HPDE6-E6E7 (cell line): ENCODE results near the gene OR2V2.
"Not testable (repeated sequence)": the region's sequence is repeated elsewhere in the genome, so short reads cannot be mapped to it uniquely, and the experiment has no call there.

Source experiments
- DNase-seq: peaks from one replicate; pipeline ENCODE4 v3.0.0; 2011; ENCODE audit warnings: missing footprints; ENCODE audit errors: extremely low spot score

OR2V2 gene

DNA sequence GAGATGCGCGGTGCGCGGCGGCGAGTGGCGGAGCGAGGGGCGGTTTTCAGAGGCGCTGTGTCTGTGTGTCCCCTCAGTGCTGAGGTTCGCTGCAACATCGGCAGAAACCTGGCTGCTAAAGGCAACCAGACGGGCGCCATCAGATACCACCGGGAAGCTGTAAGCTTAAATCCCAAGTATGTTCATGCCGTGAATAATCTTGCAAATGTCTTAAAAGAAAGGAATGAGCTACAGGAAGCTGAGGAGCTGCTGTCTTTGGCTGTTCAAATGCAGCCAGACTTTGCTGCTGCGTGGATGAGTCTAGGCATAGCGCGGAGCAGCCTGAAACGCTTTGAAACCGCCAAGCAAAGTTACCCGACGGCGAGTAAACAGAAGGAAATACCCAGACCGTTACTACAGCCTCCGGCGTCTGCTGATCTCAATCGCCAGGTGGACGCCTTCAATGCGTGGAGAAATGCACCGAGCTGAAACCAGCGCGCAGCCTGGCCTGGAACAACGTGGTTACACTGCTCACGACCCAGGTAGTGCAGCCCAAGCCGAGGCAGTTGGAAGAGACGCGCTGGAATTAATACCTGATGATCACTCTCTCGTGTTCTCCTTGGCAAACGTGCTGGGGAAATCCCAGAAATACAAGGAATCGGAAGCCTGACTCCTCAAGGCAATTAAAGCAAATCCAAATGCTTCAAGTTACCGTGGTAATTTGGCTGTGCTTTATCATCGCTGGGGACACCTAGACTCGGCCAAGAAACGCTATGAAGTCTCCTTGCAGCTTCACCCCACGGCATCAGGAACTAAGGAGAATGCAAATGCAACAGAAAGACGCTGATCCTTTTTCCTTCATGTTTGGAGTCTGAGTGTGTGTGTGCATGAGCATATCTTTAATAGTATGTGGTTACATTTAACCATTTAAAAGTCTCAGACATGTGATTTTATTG lies 32.3 kb upstream of the OR2V2 start:
- DNase-seq = peak; percentile 8

DNA sequence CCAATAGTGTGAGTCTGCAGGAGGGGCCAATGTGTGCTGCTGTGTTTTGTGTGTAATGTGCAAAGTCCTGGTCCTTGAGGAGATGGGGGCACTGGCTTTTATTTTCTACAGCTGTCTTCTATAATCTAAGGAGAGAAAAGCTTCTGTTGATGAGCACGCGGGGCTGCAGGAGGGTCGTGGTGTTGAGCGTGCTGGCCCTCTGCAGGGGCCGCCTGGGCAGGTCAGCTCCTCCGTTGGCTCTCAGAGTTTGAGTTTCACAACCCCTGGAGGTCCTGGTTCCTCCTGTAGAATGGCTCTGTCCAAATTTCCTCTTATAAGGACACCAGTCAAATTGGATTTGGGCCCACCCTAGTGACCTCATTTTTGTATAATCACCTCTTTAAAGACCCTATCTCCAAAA lies 29.0 kb upstream of the OR2V2 start:
- no peak for DNase-seq

DNA sequence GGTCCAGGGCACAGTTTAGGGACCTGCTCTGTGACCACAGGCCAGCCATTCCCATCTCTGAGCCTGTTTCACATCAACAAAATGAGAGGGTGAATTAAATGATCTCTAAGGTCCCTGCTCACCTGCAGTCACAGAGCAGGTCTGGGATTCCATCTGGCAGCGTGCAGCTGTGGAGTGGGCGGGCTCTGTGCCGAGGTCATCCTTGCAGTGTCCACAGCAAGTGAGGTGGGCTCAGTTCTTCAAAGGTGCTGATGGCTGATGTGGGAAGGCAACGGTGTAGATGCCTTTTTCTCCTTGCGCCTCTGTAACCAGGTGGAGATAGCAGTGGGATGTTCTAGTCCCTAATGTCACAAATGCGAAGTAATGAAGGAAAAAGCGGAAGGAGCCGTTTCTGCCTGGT lies 28.3 kb upstream of the OR2V2 start:
- DNase-seq = no peak

DNA sequence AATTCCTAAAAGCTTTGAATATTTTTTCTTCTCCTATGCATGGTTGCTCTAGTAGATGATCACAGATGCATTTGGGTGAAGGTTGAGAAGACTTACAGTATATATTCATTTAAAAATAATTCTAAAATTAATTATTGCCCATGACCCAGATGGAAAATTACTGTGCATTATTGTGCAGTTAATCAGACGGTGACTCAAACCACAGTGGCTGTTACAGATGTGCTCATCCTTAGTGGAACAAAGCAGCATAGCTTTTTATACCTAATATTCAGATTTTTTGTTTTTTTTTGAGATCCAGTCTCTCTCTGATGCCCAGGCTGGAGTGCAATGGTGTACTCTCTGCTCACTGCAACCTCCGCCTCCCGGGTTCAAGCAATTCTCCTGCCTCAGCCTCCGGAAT lies 27.1 kb upstream of the OR2V2 start:
- DNase-seq = peak; percentile 35

DNA sequence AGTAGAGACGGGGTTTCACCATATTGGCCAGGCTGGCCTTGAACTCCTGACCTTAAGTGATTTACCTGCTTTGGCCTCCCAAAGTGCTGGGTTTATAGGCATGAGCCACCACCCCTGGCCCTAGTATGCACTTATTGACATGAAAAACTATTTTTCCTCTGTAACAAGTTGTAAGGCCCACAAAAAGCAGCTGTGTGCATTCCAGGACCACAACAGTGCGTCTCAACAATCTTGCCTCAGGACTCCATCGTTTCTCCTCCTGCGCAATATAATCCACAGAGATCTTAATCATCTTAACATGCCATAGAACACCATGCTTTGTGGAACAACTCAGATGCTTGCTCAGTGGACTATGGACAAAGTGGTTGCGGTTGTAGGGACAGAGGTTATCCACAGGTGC lies 26.6 kb upstream of the OR2V2 start:
- no peak for DNase-seq

DNA sequence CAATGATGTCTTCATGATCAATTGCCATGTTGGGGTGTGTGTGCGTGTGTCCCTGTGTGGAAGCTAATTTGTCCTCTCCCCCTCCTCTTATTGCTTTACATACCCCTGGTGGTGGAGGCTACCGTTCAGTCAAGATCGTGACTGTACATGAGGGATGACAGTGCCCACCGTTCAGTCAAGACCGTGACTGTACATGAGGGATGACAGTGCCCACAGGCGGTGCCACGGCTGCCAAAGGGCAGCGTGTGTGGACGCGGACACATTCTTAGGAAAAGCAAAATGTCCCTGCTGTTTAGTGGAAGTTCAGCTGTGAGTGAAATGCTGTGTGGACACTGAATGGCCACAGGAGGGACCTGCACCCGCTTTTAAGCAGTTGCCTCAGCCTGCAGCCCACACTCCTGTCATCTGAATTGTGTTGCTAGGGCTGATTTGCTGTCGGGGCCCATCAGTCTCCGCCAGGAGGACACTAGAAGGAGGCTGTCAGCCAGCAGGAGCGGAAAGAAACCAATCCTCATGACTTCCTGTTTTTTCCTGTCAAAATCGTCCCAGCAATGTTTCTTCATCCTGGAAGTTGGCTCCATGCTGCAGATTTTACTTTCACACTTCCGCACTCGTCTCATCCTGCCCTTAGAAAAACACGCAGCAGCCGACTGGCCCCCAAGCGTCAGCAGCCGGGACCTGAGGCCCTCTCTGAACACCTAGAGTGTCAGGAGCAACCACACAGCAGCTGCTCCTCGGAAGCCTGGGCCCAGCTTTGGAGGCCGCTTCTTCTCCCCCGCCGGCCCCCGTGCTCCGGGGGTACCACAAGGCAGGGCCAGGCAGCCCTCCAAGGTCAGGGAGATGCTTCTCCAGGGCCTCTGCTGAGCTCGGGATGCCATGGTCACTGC lies 25.5 kb upstream of the OR2V2 start:
- no peak for DNase-seq

DNA sequence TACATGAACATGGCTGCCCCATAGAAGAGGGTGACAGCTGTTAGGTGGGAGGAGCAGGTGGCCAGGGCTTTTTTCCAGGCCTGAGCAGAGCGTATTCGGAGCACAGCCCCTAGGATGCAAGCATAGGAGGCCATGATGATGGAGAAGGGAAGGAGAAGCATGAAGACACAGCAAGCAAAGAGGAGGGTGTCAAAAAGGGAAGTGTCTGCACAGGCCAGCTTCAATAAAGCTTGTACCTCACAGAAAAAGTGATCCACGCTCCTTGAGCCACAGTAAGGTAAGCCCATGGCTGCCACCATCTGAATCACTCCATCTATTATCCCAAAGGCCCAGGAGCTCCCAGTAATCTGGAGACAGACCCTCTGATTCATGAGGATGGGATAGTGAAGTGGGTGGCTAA lies 22.9 kb upstream of the OR2V2 start:
- DNase-seq = no peak

DNA sequence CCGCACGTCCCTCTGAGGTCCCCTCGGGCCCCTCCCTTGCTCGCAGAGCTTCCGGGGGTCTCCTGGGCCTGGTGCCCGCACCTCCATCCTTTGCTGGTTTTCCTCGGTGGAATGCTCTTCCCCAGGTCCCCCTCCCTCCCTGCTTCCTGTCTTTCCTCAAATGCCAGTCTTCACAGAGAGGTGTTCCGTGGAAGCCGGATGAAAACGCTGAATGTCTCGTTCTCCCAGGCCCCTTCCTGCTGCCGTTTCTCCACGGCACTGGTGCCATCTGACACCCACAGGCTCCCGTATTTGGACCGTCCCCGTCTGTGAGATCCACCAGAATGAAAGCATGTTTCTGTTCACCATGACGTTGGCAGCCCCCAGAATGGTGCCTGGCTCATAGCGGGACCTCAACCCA lies 20.5 kb upstream of the OR2V2 start:
- DNase-seq = no peak

DNA sequence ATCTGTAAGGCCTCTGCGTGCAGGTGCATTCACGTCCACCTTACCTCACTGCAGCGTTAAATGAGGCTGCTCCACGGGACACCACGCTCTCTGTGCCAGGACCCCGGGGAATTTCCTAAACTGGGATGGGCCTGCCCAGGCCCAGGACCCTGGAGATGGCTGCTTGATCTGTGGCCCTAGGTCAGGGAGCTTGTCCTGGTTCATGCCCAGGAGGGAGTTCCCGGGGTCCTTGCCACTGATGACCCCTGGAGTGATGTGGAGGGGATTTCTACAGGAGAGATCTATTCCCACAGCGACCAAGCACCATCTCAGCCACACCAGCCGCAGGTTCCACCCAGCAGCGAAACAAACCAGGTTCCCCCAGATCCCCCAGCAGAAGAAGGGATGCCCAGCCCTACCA lies 19.9 kb upstream of the OR2V2 start:
- DNase-seq = no peak

DNA sequence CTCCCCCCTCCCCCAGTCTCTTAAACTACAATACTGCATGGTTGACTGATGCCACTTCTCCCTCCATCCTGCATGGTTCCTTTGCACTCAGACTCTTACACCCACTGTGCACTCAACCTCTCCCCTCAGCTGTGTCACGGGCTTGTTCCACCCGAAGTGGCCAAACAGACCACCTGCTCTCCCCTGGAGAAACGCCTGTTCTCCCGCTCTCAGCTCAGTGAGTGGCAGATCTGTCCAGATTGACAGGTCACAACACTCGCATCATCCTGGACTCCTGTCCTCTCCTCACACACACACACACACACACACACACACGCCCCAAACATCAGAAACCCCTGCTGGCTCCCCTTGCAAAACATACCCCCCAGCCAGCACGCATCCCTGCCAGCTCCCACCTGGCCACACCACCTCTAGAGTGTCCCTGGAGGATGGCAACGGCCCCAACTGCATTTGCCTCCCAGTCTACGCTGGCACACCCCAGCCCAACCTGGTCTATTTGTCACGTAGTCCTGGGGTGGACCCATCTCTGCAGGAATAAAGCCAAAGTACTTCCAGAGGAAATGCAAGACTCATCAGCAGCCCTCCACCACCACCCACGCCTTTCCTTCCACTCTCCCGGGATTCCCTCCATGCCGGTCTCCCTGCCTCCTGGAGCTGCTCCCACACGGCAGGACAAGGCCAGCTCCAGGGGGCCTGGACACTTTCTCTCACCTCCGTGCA lies 19.3 kb upstream of the OR2V2 start:
- DNase-seq = no peak

DNA sequence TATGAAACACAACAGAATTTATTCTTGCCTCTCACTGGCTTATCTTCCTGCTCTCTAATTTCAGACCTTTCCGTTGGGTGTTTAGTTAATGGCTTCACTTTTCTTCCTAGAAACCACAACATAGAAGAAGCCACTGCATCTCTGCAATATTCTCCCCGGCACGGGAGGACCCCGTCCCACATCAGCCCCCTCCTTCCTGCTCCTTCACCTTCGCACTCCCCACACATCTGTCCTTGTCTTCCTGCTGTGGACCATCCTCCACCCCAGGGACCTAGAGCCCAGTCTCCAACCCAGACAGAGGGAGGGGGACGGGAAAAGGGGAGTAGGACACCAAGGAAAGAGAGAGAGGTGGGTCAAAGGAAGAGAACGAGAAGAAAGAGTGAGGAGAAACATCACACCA lies 17.8 kb upstream of the OR2V2 start:
- DNase-seq = no peak

DNA sequence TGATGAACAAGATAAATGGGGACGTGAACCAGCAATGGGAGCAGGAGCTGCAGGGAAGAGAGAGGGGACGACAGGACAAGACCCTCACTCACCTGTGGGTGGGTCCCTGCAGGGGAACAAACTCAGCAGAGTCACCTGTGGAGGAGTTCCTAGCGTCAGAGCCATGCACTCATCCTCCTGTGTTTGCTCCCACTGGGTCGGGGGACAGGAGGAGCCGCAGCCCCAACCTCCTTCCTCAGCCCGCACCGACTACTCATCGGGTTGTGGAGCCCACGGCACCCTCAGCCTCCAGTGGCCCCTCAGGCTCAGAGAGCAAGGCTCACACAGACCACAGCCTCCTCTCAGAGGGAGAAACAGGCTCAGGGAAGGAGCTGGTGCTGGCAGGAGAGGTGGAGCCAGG lies 17.3 kb upstream of the OR2V2 start:
- DNase-seq = not testable (repeated sequence)

DNA sequence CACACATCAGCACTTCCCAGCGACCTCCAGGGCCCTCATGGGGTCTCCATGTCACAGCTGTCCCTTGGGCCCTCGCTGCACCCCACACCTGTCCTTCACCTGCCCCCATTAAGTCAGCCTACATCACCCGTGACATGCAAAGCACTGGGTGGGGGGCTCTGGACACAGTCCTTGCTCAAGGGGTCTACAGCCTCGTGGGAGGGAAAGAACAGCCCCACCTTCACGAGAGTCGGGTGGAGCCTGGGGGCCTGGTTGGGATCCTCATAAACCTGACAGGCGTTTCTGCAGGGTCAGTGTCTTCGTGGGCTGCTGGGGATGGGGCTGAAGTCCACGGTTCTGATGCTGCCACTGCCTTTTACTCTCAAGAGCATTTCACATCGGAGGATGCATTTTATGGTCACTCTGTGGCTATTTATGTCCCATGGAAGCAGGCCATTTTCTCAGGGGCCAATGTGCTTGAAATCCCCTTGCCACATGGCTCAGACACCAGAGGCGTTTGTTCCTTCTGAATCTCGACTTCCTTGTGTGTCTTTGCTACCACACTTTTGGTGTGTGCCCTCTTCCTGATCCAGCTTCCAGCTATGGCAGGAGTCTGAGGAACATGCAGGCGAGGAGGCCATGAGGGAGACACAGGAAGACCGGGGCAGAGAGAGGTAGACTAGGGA lies 16.4 kb upstream of the OR2V2 start, which contains the start of gene OR2V1:
TSS of gene OR2V1 (minus strand) at position 338 of the 665 bp plus-strand sequence. CDS start 5,865 bp downstream, outside the sequence.
- DNase-seq = no peak

DNA sequence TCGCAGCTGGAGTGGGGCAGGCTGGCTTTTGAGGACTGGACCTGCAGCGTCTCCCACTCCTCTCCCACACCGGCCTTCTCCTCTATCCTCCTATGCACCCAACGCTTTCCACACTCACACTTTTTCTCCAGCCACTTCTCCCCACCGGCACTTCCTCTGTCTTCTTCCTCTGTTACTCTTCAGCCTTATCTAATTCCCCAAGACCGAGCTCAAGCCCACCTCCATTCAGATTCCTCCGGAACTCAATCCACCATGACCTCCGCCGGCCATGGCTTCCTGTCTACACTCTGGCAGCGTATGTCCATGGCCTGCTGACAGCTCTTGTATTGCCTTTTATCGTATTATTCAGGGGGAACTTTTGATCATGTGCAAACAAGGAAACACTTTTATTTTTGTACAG lies 15.9 kb upstream of the OR2V2 start:
- DNase-seq = no peak

DNA sequence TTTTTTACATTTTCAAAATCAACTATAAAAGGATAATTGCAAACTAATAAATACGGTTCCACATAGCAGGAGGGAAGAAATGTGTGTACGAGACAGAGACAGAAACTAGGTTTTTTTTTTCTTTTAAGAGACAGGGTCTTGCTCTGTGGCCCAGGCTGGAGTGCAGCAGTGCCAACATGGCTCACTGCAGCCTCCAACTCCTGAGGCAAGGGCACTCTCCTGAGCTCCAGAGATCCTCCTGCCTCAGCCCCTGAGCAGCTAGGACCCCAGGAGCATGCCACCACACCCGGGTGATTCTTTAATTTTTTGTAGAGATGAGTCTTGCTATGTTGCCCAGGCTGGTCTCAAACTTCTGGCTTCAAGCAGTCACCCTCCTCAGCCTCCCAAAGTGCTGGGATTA lies 14.3 kb upstream of the OR2V2 start:
- DNase-seq = no peak

DNA sequence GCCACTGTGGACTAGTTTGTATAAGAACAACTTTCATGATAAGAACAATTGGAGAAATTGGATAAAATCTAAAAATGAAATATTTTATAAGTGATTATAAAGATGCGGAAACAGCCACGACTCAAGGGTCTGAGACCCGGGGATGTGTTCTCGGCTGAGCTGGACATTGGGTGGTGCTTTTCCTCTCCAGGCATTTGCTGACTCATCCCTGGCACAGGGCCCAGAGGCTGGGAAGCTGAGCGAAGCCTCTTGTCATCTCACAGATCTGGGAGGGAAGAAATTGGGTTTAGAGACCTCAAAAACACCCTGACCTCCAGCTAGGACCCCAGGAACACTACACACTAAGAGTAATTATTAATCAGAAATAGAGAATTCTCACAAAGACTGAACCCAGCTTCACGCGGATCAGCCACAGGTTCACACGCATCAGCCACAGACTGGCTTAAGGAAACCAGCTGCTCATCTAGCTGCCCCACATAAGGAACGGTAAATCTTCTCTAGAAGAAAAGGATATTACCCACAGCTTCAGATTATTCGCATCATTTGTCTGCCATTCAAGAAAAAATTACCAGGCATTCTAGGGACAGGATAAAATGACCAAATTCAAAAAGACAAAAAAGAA lies 13.7 kb upstream of the OR2V2 start:
- DNase-seq = peak; percentile 85

DNA sequence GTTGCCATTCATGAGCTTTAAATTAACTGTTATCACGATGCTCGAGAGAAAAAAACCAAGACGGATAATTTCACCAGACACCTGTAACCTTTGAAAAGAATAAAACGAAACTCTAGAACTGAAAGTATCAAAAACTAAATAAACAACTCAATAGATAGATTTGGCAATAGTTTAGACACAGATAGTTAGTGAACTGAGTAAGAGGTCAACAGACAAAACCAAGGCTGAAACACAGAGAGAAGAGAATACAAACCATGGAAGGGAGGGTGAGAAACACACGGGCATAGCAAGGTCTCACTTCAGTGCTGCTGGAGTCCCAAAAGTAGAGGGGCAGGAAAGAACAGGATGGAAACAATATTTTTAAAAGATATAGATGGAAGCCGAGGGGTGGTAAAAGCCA lies 13.1 kb upstream of the OR2V2 start:
- no peak for DNase-seq

DNA sequence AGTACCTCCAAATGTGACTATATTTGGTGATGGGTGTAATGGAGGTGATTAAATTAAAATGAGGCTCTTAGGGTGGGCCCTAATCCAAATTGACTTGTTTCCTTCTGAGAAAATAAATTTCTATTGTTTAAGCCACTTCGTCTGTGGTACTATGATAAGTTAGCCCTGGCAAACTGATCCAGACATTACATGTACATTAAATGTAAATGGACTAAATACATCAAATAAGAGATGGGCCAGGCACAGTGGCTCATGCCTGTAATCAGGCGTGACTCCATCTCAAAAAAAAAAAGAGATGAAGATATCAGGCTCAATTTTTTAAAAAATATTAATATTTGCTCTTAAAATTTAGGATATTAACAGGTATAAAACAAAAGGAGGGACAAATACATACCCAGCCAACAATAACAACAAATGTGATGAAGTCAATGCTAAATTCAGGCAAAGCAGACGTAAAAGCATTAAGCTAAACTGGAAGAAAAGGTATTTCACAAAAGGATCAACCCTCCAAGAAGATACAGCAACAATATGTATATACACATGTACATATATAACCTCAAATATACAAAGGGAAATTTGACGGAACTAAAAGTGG lies 10.9 kb upstream of the OR2V2 start:
- no peak for DNase-seq

DNA sequence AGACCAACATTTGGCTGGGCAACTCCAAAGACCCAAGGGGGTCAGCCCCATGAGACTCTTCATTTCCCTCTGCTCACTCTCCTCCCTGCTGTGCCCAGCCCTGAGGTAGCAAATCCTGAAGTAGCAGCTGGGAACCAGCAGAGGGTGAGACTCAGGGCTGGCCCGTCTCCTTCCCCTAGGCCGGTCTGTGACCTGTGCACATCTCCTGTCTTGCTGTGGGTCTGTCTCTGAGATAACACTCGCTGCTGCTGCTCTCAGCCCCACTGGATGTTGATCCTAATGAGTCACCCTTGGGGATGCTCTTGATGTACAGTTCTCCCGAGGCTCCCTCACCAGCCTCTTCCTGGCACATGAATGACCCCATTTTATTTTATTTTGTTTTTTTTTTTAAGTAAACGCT lies 9.1 kb upstream of the OR2V2 start:
- DNase-seq = no peak

DNA sequence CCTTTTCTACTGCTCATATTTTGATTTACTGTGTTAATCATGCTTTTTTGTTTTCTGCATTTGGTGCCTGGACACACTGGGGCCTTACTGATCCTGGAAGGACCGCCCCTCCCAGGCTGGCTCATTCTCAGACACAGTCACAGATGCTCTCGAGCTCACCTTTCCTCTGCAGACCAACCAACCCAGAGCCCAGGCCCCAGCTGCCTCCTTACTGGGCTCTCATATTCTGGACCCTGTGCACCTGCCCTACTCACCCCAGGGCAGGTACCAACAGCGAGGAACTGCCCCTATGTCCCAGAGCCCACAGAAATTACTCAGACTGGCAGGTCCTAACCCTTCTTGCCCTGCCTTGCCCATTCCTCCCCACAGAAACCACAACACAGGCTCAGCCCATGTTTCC lies 6.6 kb upstream of the OR2V2 start:
- DNase-seq = no peak

DNA sequence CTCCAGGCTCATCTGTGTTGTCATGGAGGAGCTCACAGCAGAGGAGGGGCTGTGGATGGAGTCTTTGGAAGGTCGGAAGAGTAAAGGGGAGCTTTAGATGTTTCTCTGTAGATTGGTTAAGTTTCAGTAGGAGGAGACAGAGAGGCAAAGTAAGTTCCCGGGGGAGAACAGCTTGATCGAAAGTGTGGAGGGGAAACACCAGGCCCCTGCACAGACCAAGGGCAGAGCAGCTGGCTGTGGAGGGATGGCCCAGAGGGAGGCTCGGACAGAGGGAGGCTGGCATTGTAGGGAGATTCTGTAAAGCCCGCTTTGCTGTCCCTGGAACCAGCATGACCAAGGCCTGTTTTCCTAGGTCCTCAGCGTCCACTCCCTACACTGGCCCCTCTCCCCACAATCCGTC lies 5.3 kb upstream of the OR2V2 start:
- no peak for DNase-seq
